ENCODE results near the gene MACROD2.

Gene MACROD2

DNA sequence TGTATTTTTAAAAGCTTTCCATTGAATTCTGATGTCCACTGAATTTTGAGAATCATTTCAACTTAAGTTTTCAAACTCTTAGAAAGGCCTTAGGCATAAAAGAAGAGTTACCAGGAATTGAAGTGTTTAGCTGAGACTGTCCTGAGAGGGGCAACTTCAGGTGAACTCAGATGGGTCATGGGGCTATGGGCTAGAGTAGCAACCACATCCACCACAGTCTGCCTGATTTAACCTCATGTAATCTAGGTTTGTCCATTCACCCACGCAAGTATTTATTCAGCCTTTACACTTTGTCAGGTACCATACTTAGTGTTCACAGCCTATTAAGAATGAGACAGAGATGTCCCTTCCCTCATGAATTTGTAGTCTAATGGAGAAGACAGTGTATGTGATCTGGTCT lies 2076.9 kb downstream of the MACROD2 start:
- CTCF ChIA-PET: no interaction called here
- DNase-seq (ENCODE audit: low spot score): no peak
- H3K27ac ChIP-seq: no peak overlapping the region
- POLR2A ChIA-PET (ENCODE audit: low non-redundant PET): no interaction called here
- TF ChIP-seq, protein P1, sequence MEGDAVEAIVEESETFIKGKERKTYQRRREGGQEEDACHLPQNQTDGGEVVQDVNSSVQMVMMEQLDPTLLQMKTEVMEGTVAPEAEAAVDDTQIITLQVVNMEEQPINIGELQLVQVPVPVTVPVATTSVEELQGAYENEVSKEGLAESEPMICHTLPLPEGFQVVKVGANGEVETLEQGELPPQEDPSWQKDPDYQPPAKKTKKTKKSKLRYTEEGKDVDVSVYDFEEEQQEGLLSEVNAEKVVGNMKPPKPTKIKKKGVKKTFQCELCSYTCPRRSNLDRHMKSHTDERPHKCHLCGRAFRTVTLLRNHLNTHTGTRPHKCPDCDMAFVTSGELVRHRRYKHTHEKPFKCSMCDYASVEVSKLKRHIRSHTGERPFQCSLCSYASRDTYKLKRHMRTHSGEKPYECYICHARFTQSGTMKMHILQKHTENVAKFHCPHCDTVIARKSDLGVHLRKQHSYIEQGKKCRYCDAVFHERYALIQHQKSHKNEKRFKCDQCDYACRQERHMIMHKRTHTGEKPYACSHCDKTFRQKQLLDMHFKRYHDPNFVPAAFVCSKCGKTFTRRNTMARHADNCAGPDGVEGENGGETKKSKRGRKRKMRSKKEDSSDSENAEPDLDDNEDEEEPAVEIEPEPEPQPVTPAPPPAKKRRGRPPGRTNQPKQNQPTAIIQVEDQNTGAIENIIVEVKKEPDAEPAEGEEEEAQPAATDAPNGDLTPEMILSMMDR (conservative IDR thresholded peaks at IDR 0.05; ENCODE audit: low read depth): no peak

DNA sequence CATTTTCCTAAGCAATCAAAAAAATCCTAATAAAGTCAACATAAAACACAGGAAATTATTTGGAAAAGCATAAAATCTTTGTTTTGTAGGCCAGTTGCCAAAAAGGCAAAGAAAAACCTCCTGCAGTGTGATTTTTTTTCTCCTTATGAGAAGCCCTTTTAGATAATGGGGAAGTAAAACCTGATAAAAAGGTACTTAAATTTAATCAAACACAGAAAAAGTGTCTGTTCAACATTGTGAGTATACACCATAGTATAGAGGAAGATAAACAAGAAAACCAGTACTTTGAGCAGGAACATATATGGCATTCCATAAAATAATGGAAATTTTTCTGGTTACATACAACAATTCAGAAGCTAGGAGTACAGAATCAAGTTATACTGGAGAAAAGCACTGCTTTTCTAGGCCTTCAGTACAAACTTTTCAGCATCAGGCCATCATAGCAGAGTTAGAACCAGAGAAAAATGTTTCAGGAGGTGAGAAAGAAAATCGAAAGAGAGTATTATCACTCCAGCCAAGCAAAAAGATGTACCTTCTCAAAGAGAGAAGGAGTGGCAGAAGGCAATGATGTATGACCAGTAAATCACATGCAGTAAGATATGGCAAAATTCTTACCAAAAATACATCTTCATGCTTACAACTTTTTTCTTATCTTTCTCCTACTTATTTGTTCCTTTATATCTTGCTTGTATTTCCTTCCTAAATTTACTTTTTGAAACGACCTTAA lies 2083.0 kb downstream of the MACROD2 start:
- POLR2A ChIA-PET (ENCODE audit: low non-redundant PET): no interaction called here
- H3K27ac ChIP-seq: no peak overlapping the region
- CTCF ChIA-PET: interaction anchor here (0.6 kb wide), 1 partner anchor 347 kb away, joined by 3 read pairs; no protein-coding TSS in a partner anchor
- no peak for DNase-seq (ENCODE audit: low spot score)
- TF ChIP-seq, protein P1 (conservative IDR thresholded peaks at IDR 0.05; ENCODE audit: low read depth): no peak

DNA sequence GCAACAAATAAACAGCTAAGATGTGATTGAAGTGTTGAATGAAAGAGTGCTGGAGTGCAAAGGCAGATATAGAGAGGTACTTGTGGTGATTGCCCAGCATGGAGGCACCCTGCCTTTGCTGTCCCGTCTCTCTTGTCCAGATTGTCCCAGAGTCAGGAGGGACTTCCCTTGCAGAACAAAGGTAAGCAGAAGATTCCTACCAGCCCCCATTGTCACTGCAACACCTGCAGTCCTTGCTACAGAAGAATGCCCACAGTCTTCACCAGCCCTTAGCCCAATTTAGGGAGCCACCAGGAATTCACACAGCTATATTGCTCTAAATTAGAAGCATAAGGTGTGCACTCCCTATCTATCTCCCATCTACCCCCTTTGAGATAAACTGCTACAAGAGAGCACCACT lies 2086.1 kb downstream of the MACROD2 start:
- POLR2A ChIA-PET (ENCODE audit: low non-redundant PET): no interaction called here
- no peak overlapping the region for H3K27ac ChIP-seq
- no peak for DNase-seq (ENCODE audit: low spot score)

DNA sequence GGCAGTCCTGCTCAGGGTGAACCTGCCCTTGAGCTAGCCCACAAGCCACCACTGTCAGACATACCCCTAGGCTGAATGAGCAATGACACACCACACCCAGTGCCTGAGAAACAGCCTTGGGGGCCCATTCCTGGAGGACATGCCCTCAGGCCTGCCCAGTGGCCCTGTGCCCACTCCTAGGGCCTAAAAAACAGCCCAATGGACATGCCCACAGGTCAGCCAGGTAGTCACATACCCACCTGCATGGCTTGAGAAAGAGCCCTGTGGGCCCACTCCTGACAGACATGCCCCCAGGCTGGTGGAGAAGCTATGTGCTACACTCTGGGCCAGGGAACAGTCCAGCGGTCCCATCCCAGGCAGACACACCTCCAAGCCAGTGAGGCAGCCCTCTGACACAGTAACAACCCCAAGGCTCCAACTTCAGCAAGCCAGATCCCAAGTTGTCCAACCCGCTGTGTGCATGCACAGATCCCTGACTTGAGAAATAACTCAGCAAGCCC lies 2086.8 kb downstream of the MACROD2 start:
- TF ChIP-seq, protein P1 (conservative IDR thresholded peaks at IDR 0.05; ENCODE audit: low read depth): no peak
- ChIA-PET POLR2A (ENCODE audit: low non-redundant PET) (no interaction called here), CTCF (no interaction called here)
- H3K27ac ChIP-seq: no peak overlapping the region
- no peak for DNase-seq (ENCODE audit: low spot score)

More for the DNA sequence above, 2086.1 kb downstream of the MACROD2 start:
- TF ChIP-seq, protein P1 (conservative IDR thresholded peaks at IDR 0.05; ENCODE audit: low read depth): no peak
- CTCF ChIA-PET: no interaction called here

DNA sequence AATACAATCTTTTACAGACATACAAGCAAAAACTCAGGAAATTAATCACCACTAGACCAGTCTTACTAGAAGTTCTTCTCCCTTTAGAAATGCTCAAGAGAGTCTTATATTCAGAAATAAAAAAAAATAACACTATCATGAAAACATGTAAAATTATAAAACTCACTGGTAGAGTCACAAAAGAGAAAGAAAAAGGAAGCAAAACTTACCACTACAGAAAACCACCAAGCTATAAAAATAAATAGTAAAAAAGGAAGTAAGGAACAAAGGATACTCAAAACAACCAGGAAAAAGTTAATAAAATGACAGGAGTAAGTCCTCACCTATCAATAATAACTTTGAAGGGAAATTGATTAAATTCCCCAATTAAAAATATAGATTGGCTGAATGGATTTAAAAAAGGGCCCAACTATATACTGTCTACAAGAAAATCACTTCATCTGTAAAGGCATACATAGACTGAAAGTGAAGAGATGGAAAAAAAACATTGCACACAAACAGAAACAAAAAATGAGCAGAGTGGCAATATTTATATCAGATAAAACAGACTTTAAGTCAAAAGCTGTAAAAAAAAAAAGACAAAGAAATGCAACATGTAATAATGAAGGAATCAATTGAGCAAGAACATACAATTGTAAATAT lies 2088.4 kb downstream of the MACROD2 start:
- CTCF ChIA-PET: interaction anchor here (0.6 kb wide), 1 partner anchor 258 kb away, joined by 3 read pairs; no protein-coding TSS in a partner anchor
- TF ChIP-seq, protein P1 (conservative IDR thresholded peaks at IDR 0.05; ENCODE audit: low read depth): no peak
- POLR2A ChIA-PET (ENCODE audit: low non-redundant PET): no interaction called here
- H3K27ac ChIP-seq: no peak overlapping the region
- DNase-seq (ENCODE audit: low spot score): no peak

DNA sequence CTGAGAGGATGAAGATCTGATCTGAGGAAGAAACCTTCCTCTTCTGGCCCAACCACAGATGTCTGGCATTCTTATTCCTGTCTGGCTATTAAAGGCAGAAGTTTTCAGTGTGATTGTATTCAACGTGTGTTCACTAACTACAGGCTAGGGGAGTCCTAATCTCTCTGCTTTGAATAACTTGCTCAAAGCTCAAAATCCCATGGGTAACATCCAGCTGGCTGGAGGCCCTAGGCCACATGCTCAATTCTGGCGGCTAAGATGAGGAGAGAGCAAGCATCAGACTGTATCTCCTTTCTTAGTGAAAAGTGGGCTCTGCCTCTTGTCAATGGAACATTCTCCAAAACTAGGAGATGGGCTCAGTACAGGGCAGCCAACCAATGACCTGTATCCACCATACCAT lies 2099.9 kb downstream of the MACROD2 start:
- no peak overlapping the region for H3K27ac ChIP-seq
- no peak for DNase-seq (ENCODE audit: low spot score)
- TF ChIP-seq, protein P1 (conservative IDR thresholded peaks at IDR 0.05; ENCODE audit: low read depth): no peak
- ChIA-PET POLR2A (ENCODE audit: low non-redundant PET) (no interaction called here), CTCF (no interaction called here)
